Stimulated activated CD8-positive, alpha-beta memory T cell treated with anti-CD3 and anti-CD28 coated beads, Interleukin-4, amount 100 ng/mL, for 24 hours (primary cell): ENCODE results near the gene PYGB.
A peak's percentile ranks its signal among the peaks of the same experiment; 100 is the strongest.

ENCODE experiments used
- DNase-seq: peaks from one replicate; pipeline ENCODE4 v3.0.0-alpha.2; 2020; ENCODE audit warnings: low read depth

Gene PYGB

GRCh38 chr20:25247956-25248785 lies at the start of gene PYGB:
TSS of gene PYGB (plus strand) at chr20:25248085. CDS start at chr20:25248179, 94 bp downstream.
- peak; percentile 61 for DNase-seq

GRCh38 chr20:25198663-25199383 lies 49.1 kb upstream of the PYGB start:
- no peak for DNase-seq

GRCh38 chr20:25199473-25200260 lies 48.2 kb upstream of the PYGB start:
- DNase-seq = no peak

GRCh38 chr20:25203089-25203488 lies 44.8 kb upstream of the PYGB start:
- no peak for DNase-seq

- DNase-seq = no peak
These were observed 44.0 kb upstream of the PYGB start for GRCh38 chr20:25203871-25204320.

GRCh38 chr20:25204550-25205276 lies 43.2 kb upstream of the PYGB start:
- DNase-seq = no peak

- no peak for DNase-seq
These were observed 42.4 kb upstream of the PYGB start for GRCh38 chr20:25205277-25206062.

GRCh38 chr20:25206063-25206403 lies 41.9 kb upstream of the PYGB start:
- DNase-seq = no peak

GRCh38 chr20:25206548-25206947 lies 41.3 kb upstream of the PYGB start:
- no peak for DNase-seq

- DNase-seq = no peak
These were observed 40.5 kb upstream of the PYGB start for GRCh38 chr20:25207149-25207959.

GRCh38 chr20:25207960-25208534 lies 39.8 kb upstream of the PYGB start:
- no peak for DNase-seq

- no peak for DNase-seq
These were observed 38.5 kb upstream of the PYGB start for GRCh38 chr20:25209400-25209799.

- no peak for DNase-seq
These were observed 38.0 kb upstream of the PYGB start for GRCh38 chr20:25209911-25210310.

GRCh38 chr20:25211273-25211672 lies 36.6 kb upstream of the PYGB start:
- no peak for DNase-seq

- DNase-seq = no peak
These were observed 35.6 kb upstream of the PYGB start for GRCh38 chr20:25212242-25212641.

GRCh38 chr20:25213566-25214425 lies 34.1 kb upstream of the PYGB start:
- no peak for DNase-seq

GRCh38 chr20:25214426-25214790 lies 33.5 kb upstream of the PYGB start:
- no peak for DNase-seq

- DNase-seq = no peak
These were observed 33.1 kb upstream of the PYGB start for GRCh38 chr20:25214819-25215218.

- no peak for DNase-seq
These were observed 32.4 kb upstream of the PYGB start for GRCh38 chr20:25215521-25215920.
